Activated T-cell treated with anti-CD3 and anti-CD28 coated beads, Interleukin-2, amount 50 U/mL, for 48 hours (primary cell): ENCODE data around the gene DNAJB1.
"Not testable (repeated sequence)": the region's sequence is repeated elsewhere in the genome, so short reads cannot be mapped to it uniquely, and the experiment has no call there.

Experiments used
- DNase-seq, 2 experiments: peaks; one replicate each; pipeline ENCODE4 v3.0.0-alpha.2; 2020

Gene DNAJB1

GRCh38 chr19:14553042-14553938, 35.1 kb upstream of the DNAJB1 start:
- DNase-seq: no peak

- DNase-seq: not testable (repeated sequence)
Observed at GRCh38 chr19:14552006-14552360, 33.8 kb upstream of the DNAJB1 start.

GRCh38 chr19:14551134-14552005, 33.2 kb upstream of the DNAJB1 start:
- peak; percentile 76 to 82 for DNase-seq

GRCh38 chr19:14550201-14550754, 32.1 kb upstream of the DNAJB1 start:
- DNase-seq: no peak

- no peak for DNase-seq
Observed at GRCh38 chr19:14545716-14546082, 27.5 kb upstream of the DNAJB1 start.

GRCh38 chr19:14544977-14545715, 26.9 kb upstream of the DNAJB1 start:
- DNase-seq: no peak

- no peak for DNase-seq
Observed at GRCh38 chr19:14544047-14544446, 25.9 kb upstream of the DNAJB1 start.

GRCh38 chr19:14542711-14543328, 24.6 kb upstream of the DNAJB1 start:
- DNase-seq: no peak

- DNase-seq: not testable (repeated sequence)
Observed at GRCh38 chr19:14541979-14542378, 23.8 kb upstream of the DNAJB1 start.

- DNase-seq: no peak
Observed at GRCh38 chr19:14540741-14541525, 22.7 kb upstream of the DNAJB1 start.

- DNase-seq: peak; percentile 62 to 71
Observed at GRCh38 chr19:14536926-14537692, 18.9 kb upstream of the DNAJB1 start.

GRCh38 chr19:14533450-14533849, 15.3 kb upstream of the DNAJB1 start:
- DNase-seq: no peak

GRCh38 chr19:14530506-14530905, 12.3 kb upstream of the DNAJB1 start:
- DNase-seq: no peak

GRCh38 chr19:14530005-14530348, 11.8 kb upstream of the DNAJB1 start:
- DNase-seq: peak in 1 of 2 experiments; percentile 50

GRCh38 chr19:14529254-14530004, 11.2 kb upstream of the DNAJB1 start, which contains the start of gene TECR:
TSS of gene TECR (plus strand) at chr19:14529594. CDS start at chr19:14529697, 103 bp downstream.
- DNase-seq: peak; percentile 100

- DNase-seq: no peak
Observed at GRCh38 chr19:14528419-14529253, 10.4 kb upstream of the DNAJB1 start.

- no peak for DNase-seq
Observed at GRCh38 chr19:14526423-14526822, 8.2 kb upstream of the DNAJB1 start.

- DNase-seq: no peak
Observed at GRCh38 chr19:14525729-14526128, 7.5 kb upstream of the DNAJB1 start.

GRCh38 chr19:14520543-14520942, 2.3 kb upstream of the DNAJB1 start:
- DNase-seq: no peak
